HEK293 (cell line): Measurements from ENCODE around the gene LAMA5.

Experiments used
- CTCF ChIA-PET: fragments of 350-600 bp; formaldehyde crosslinking; extraction: SDS; loops from one replicate; lab custom pipeline; 2021; ENCODE audit warnings: antibody characterized with exemption; lab: Yijun Ruan, JAX
- POLR2A ChIA-PET: fragments of 300-600 bp; formaldehyde crosslinking; extraction: SDS; loops from one replicate; lab custom pipeline; 2020; ENCODE audit warnings: antibody characterized with exemption, inconsistent platforms; lab: Yijun Ruan, JAX
- H3K27ac ChIP-seq: fragments of 200-500 bp; sonication (Bioruptor generic); 2 replicates; pipeline ENCODE4 v1.5.1; 2014; ENCODE audit warnings: low read depth, low read length, control low read depth, inconsistent platforms; ENCODE audit errors: extremely low read depth
- H3K36me3 ChIP-seq, 2 experiments: fragments of 200-500 bp in 1 of 2; sonication (Bioruptor generic) in 1 of 2; 1 replicate in 1 of 2; 2 replicates in 1 of 2; pipeline ENCODE4 v1.5.1; 2014 to 2017; ENCODE audit warnings: inconsistent platforms in 2 of 2, low read length in 2 of 2; ENCODE audit not compliant: control insufficient read depth in 2 of 2, insufficient read depth in 1 of 2
- H3K4me1 ChIP-seq: fragments of 200-500 bp; sonication (Bioruptor generic); 2 replicates; pipeline ENCODE4 v1.5.1; 2014; ENCODE audit warnings: mild to moderate bottlenecking, low read length, inconsistent platforms; ENCODE audit not compliant: control insufficient read depth, insufficient read depth
- H3K4me3 ChIP-seq: 2 replicates; pipeline ENCODE4 v1.5.1; 2011; ENCODE audit warnings: low read depth, mild to moderate bottlenecking, control low read depth, low read length, moderate library complexity
- H3K9me3 ChIP-seq: fragments of 200-500 bp; sonication (Bioruptor generic); 2 replicates; pipeline ENCODE4 v1.5.1; 2014; ENCODE audit warnings: low read depth, low read length, inconsistent platforms; ENCODE audit not compliant: control insufficient read depth, insufficient read depth
- GLI2 ChIP-seq: fragments of 450-650 bp; formaldehyde crosslinking; IDR thresholded peaks from 2 replicates; pipeline ENCODE4; 2017; ENCODE audit warnings: missing biosample characterization, missing genetic modification characterization, low read depth, borderline replicate concordance
- GLIS2 ChIP-seq: fragments of 450-650 bp; formaldehyde crosslinking; IDR thresholded peaks from 2 replicates; pipeline ENCODE4 v1.5.1; 2016; ENCODE audit warnings: missing biosample characterization, missing genetic modification characterization
- KLF10 ChIP-seq: fragments of 450-650 bp; IDR thresholded peaks from 2 replicates; pipeline ENCODE4 v1.5.1; 2018; ENCODE audit warnings: missing biosample characterization, mild to moderate bottlenecking, missing genetic modification characterization
- OVOL3 ChIP-seq: fragments of 450-650 bp; formaldehyde crosslinking; IDR thresholded peaks from 2 replicates; pipeline ENCODE4 v1.5.1; 2016; ENCODE audit warnings: missing biosample characterization, missing genetic modification characterization
- SALL2 ChIP-seq: fragments of 450-650 bp; formaldehyde crosslinking; IDR thresholded peaks from 2 replicates; pipeline ENCODE4 v1.5.0; 2017; ENCODE audit warnings: missing biosample characterization, mild to moderate bottlenecking, missing genetic modification characterization, borderline replicate concordance
- SP3 ChIP-seq: fragments of 450-650 bp; formaldehyde crosslinking; IDR thresholded peaks from 2 replicates; pipeline ENCODE4 v1.5.1; 2016; ENCODE audit warnings: missing biosample characterization, missing genetic modification characterization
- WT1 ChIP-seq: fragments of 450-650 bp; formaldehyde crosslinking; IDR thresholded peaks from 2 replicates; pipeline ENCODE4 v1.5.1; 2016; ENCODE audit warnings: missing biosample characterization, missing genetic modification characterization
- ZBTB21 ChIP-seq: fragments of 450-650 bp; formaldehyde crosslinking; IDR thresholded peaks from 2 replicates; pipeline ENCODE4 v1.5.1; 2017; ENCODE audit warnings: missing biosample characterization, missing genetic modification characterization
- ZBTB48 ChIP-seq: fragments of 450-650 bp; formaldehyde crosslinking; IDR thresholded peaks from 2 replicates; pipeline ENCODE4 v1.5.1; 2016; ENCODE audit warnings: missing biosample characterization, missing genetic modification characterization
- ZBTB7A ChIP-seq: fragments of 450-650 bp; formaldehyde crosslinking; IDR thresholded peaks from 2 replicates; pipeline ENCODE4 v1.5.1; 2016; ENCODE audit warnings: low read depth, missing biosample characterization, missing genetic modification characterization
- ZNF24 ChIP-seq: fragments of 450-650 bp; formaldehyde crosslinking; IDR thresholded peaks from 2 replicates; pipeline ENCODE4 v1.5.1; 2016; ENCODE audit warnings: missing biosample characterization, missing genetic modification characterization
- ZNF426 ChIP-seq: fragments of 450-650 bp; formaldehyde crosslinking; IDR thresholded peaks from 2 replicates; pipeline ENCODE4 v1.5.1; 2017; ENCODE audit warnings: missing biosample characterization, missing genetic modification characterization, mild to moderate bottlenecking, inconsistent platforms, moderate library complexity
- ZNF514 ChIP-seq: fragments of 450-650 bp; formaldehyde crosslinking; IDR thresholded peaks from 2 replicates; pipeline ENCODE4 v1.5.1; 2016; ENCODE audit warnings: missing biosample characterization, missing genetic modification characterization
- ZNF571 ChIP-seq: fragments of 450-650 bp; formaldehyde crosslinking; IDR thresholded peaks from 2 replicates; pipeline ENCODE4 v1.5.0; 2017; ENCODE audit warnings: missing biosample characterization, missing genetic modification characterization
- ZNF792 ChIP-seq: fragments of 450-650 bp; formaldehyde crosslinking; IDR thresholded peaks from 2 replicates; pipeline ENCODE4 v1.5.1; 2016; ENCODE audit warnings: missing biosample characterization, missing genetic modification characterization
- ZNF837 ChIP-seq: fragments of 450-650 bp; formaldehyde crosslinking; IDR thresholded peaks from 2 replicates; pipeline ENCODE4 v1.5.1; 2016; ENCODE audit warnings: missing biosample characterization, missing genetic modification characterization
- TF ChIP-seq, protein P1 (sequence below): fragments of 450-650 bp; formaldehyde crosslinking; IDR thresholded peaks from 2 replicates; pipeline ENCODE4 v1.5.1; 2016; ENCODE audit warnings: missing biosample characterization, missing genetic modification characterization
- TF ChIP-seq, protein P2 (sequence below): fragments of 450-650 bp; formaldehyde crosslinking; IDR thresholded peaks from 2 replicates; pipeline ENCODE4 v1.5.1; 2016; ENCODE audit warnings: missing biosample characterization, missing genetic modification characterization
- TF ChIP-seq, protein P3 (sequence below): fragments of 450-650 bp; IDR thresholded peaks from 2 replicates; pipeline ENCODE4 v1.5.1; 2018; ENCODE audit warnings: missing biosample characterization, missing genetic modification characterization
- TF ChIP-seq, protein P4 (sequence below): fragments of 450-650 bp; formaldehyde crosslinking; IDR thresholded peaks from 2 replicates; pipeline ENCODE4 v1.5.1; 2016; ENCODE audit warnings: missing biosample characterization, missing genetic modification characterization
- TF ChIP-seq, protein P5 (sequence below): fragments of 450-650 bp; formaldehyde crosslinking; IDR thresholded peaks from 2 replicates; pipeline ENCODE4 v1.5.1; 2016; ENCODE audit warnings: missing biosample characterization, missing genetic modification characterization
- TF ChIP-seq, protein P6 (sequence below): fragments of 450-650 bp; formaldehyde crosslinking; conservative IDR thresholded peaks from 2 replicates; pipeline ENCODE4 v1.5.1; 2016; ENCODE audit warnings: low read depth, missing biosample characterization, missing genetic modification characterization

The LAMA5 gene

DNA sequence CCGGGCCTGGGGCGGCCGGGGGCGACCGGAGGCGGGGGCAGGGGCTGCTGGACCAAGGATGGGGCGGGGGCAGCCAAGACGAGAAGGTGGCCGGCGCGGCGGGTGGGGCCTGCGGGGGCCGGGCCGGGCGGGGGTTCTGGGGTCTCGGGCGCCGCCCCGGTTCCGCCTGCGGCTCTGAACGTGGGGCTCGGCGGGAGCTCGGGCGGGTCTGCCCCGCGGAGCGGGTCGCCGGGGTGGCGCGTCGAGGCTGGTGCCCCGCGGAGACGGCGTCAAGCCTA is 64.1 kb downstream of the LAMA5 start (continued):
- TF ChIP-seq, protein P1, sequence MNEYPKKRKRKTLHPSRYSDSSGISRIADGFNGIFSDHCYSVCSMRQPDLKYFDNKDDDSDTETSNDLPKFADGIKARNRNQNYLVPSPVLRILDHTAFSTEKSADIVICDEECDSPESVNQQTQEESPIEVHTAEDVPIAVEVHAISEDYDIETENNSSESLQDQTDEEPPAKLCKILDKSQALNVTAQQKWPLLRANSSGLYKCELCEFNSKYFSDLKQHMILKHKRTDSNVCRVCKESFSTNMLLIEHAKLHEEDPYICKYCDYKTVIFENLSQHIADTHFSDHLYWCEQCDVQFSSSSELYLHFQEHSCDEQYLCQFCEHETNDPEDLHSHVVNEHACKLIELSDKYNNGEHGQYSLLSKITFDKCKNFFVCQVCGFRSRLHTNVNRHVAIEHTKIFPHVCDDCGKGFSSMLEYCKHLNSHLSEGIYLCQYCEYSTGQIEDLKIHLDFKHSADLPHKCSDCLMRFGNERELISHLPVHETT (tag by site-specific recombination), result no peak
- TF ChIP-seq SP3 (tag by site-specific recombination) (no peak), GLIS2 (tag by site-specific recombination) (no peak)
- TF ChIP-seq, all 188 proteins: peak for 0

DNA sequence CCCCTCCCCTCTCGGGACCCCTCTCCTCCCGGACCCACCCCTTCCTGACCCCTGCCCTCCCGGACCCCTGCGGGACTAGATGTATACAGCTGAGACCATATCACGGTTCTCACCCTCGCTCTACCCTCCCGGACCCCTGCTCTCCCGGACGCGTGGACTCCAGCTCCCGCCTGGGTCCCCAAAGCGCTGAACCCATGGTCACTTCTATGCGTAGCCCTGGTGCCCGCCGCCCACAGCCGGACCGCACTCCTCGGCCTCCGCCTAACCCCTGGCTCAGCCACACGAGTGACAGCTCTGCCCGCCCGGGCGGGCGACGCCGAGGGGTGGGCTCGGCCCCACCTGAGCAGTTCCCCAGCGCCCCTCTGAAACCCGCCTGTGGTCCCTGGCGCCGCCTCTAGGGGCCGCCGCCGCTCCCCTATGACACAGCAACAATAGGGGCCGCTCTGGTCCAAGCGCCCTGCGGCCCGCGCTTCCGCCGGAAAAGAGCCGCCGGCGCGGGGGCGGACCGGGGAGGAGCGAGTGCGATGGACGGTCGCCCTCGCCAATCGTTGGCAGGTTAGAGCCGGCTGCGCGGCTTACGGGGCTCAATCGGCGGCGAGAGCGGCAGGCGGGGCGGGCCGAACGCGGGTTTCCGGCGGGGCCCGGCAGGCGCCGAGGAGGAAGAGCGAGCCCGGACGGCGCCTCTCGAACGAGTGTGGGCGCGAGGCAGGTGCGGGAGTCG is 64.6 kb downstream of the LAMA5 start, which contains the start of gene ADRM1:
Gene ADRM1 (plus strand): TSS at position 657 of the 721 bp plus-strand sequence. CDS start 572 bp downstream, outside the sequence.
- ChIA-PET CTCF (interaction anchor here (0.6 to 1.1 kb wide), 7 partner anchors 66 to 197 kb away, joined by 3 to 10 read pairs (median 3); no protein-coding TSS in a partner anchor), POLR2A (interaction anchor here (0.6 to 1.2 kb wide), 9 partner anchors 48 to 489 kb away, joined by 3 to 15 read pairs (median 4); partner anchors contain the start of genes LAMA5 and RPS21)
- Histone ChIP-seq H3K36me3 (peaks cover 0 to 56% of the 10 kb centered on the region in 2 experiments; a peak in 1 of 3 replicates), H3K4me1 (peaks cover 8% of the 10 kb centered on the region), H3K4me3 (peak within 1 kb of the TSS; percentile 92), H3K27ac (peak within 1 kb of the TSS; percentile 91), H3K9me3 (no peaks in the 10 kb centered on the region)
- no peak for TF ChIP-seq ZNF426
- TF ChIP-seq, protein P2, sequence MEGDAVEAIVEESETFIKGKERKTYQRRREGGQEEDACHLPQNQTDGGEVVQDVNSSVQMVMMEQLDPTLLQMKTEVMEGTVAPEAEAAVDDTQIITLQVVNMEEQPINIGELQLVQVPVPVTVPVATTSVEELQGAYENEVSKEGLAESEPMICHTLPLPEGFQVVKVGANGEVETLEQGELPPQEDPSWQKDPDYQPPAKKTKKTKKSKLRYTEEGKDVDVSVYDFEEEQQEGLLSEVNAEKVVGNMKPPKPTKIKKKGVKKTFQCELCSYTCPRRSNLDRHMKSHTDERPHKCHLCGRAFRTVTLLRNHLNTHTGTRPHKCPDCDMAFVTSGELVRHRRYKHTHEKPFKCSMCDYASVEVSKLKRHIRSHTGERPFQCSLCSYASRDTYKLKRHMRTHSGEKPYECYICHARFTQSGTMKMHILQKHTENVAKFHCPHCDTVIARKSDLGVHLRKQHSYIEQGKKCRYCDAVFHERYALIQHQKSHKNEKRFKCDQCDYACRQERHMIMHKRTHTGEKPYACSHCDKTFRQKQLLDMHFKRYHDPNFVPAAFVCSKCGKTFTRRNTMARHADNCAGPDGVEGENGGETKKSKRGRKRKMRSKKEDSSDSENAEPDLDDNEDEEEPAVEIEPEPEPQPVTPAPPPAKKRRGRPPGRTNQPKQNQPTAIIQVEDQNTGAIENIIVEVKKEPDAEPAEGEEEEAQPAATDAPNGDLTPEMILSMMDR, result peak; percentile 98
- TF ChIP-seq GLI2, result no peak
- peak; percentile 7; the same call in 1 of the 2 replicates for TF ChIP-seq WT1 (tag by site-specific recombination)
- TF ChIP-seq ZNF514, result no peak
- TF ChIP-seq OVOL3 (tag by site-specific recombination), result no peak
- TF ChIP-seq, protein P3, sequence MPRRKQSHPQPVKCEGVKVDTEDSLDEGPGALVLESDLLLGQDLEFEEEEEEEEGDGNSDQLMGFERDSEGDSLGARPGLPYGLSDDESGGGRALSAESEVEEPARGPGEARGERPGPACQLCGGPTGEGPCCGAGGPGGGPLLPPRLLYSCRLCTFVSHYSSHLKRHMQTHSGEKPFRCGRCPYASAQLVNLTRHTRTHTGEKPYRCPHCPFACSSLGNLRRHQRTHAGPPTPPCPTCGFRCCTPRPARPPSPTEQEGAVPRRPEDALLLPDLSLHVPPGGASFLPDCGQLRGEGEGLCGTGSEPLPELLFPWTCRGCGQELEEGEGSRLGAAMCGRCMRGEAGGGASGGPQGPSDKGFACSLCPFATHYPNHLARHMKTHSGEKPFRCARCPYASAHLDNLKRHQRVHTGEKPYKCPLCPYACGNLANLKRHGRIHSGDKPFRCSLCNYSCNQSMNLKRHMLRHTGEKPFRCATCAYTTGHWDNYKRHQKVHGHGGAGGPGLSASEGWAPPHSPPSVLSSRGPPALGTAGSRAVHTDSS (tag by site-specific recombination), result no peak
- TF ChIP-seq, protein P4, sequence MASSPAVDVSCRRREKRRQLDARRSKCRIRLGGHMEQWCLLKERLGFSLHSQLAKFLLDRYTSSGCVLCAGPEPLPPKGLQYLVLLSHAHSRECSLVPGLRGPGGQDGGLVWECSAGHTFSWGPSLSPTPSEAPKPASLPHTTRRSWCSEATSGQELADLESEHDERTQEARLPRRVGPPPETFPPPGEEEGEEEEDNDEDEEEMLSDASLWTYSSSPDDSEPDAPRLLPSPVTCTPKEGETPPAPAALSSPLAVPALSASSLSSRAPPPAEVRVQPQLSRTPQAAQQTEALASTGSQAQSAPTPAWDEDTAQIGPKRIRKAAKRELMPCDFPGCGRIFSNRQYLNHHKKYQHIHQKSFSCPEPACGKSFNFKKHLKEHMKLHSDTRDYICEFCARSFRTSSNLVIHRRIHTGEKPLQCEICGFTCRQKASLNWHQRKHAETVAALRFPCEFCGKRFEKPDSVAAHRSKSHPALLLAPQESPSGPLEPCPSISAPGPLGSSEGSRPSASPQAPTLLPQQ (tag by site-specific recombination), result peak; percentile 61; the same call in 1 of the 2 replicates
- TF ChIP-seq ZBTB21 (tag by site-specific recombination), result no peak
- peak; percentile 55; the same call in 1 of the 2 replicates for TF ChIP-seq ZNF24 (tag by site-specific recombination)
- peak; percentile 75 for TF ChIP-seq KLF10 (tag by site-specific recombination)
- TF ChIP-seq ZBTB48 (tag by site-specific recombination), result peak; percentile 80
- no peak for TF ChIP-seq SALL2 (tag by site-specific recombination)
- no peak for TF ChIP-seq ZNF571 (tag by site-specific recombination)
- peak; percentile 95 for TF ChIP-seq ZBTB7A
- TF ChIP-seq ZNF837 (tag by site-specific recombination), result no peak
- TF ChIP-seq, protein P5, sequence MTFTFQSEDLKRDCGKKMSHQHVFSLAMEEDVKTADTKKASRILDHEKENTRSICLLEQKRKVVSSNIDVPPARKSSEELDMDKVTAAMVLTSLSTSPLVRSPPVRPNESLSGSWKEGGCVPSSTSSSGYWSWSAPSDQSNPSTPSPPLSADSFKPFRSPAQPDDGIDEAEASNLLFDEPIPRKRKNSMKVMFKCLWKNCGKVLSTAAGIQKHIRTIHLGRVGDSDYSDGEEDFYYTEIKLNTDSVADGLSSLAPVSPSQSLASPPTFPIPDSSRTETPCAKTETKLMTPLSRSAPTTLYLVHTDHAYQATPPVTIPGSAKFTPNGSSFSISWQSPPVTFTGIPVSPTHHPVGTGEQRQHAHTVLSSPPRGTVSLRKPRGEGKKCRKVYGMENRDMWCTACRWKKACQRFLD (tag by site-specific recombination), result no peak
- TF ChIP-seq ZNF792 (tag by site-specific recombination), result no peak
- TF ChIP-seq, protein P6, sequence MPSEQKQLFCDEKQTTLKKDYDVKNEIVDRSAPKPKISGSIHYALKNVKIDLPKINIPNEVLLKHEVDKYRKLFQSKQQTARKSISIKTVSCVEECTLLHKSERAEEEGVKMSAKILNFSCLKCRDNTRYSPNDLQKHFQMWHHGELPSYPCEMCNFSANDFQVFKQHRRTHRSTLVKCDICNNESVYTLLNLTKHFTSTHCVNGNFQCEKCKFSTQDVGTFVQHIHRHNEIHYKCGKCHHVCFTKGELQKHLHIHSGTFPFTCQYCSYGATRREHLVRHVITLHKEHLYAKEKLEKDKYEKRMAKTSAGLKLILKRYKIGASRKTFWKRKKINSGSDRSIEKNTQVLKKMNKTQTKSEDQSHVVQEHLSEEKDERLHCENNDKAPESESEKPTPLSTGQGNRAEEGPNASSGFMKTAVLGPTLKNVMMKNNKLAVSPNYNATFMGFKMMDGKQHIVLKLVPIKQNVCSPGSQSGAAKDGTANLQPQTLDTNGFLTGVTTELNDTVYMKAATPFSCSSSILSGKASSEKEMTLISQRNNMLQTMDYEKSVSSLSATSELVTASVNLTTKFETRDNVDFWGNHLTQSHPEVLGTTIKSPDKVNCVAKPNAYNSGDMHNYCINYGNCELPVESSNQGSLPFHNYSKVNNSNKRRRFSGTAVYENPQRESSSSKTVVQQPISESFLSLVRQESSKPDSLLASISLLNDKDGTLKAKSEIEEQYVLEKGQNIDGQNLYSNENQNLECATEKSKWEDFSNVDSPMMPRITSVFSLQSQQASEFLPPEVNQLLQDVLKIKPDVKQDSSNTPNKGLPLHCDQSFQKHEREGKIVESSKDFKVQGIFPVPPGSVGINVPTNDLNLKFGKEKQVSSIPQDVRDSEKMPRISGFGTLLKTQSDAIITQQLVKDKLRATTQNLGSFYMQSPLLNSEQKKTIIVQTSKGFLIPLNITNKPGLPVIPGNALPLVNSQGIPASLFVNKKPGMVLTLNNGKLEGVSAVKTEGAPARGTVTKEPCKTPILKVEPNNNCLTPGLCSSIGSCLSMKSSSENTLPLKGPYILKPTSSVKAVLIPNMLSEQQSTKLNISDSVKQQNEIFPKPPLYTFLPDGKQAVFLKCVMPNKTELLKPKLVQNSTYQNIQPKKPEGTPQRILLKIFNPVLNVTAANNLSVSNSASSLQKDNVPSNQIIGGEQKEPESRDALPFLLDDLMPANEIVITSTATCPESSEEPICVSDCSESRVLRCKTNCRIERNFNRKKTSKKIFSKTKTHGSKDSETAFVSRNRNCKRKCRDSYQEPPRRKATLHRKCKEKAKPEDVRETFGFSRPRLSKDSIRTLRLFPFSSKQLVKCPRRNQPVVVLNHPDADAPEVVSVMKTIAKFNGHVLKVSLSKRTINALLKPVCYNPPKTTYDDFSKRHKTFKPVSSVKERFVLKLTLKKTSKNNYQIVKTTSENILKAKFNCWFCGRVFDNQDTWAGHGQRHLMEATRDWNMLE, result peak; percentile 51
